PC-3 (cell line): ENCODE data around the gene TAP2. TPM values are rescaled to one million over a fixed set of nuclear protein-coding genes. Genes with fewer than 3 reads are reported as not detected.

Source experiments
- ATAC-seq: fragments of 200-7000 bp; cut with Tn5 transposase; 2 replicates; pipeline ENCODE4 v1.9.1; 2020; ENCODE audit warnings: mild to moderate bottlenecking, moderate library complexity
- BruUV-seq: library from RNA; stranded (reverse); fragments of 400-500 nt; replicated peaks from 2 replicates; lab custom pipeline; 2021; lab: Mats Ljungman, UMichigan
- CTCF ChIA-PET: fragments of 300-600 bp; sonication (Branson Sonifier 250); formaldehyde crosslinking; loops from one replicate; lab custom pipeline; 2022; ENCODE audit warnings: antibody characterized with exemption; lab: Charles Lee
- POLR2A ChIA-PET: fragments of 300-600 bp; sonication (Branson Sonifier 250); formaldehyde crosslinking; loops from one replicate; lab custom pipeline; 2022; ENCODE audit warnings: antibody characterized with exemption; ENCODE audit not compliant: unreplicated experiment; lab: Charles Lee
- DNase-seq: peaks from one replicate; pipeline ENCODE4 v3.0.0-alpha.2; 2015
- H2AFZ ChIP-seq: fragments of 300-600 bp; sonication (generic); 2 replicates; pipeline ENCODE4 v1.6.0; 2016; ENCODE audit warnings: antibody characterized with exemption, low read length
- H3F3A ChIP-seq: fragments of 300-600 bp; sonication (generic); one replicate; pipeline ENCODE4 v1.6.0; 2017; ENCODE audit warnings: antibody characterized with exemption, low read length, control low read depth, mild to moderate bottlenecking; ENCODE audit not compliant: unreplicated experiment
- H3K27ac ChIP-seq: fragments of 300-600 bp; sonication (generic); 2 replicates; pipeline ENCODE4 v1.5.1; 2016; ENCODE audit warnings: mild to moderate bottlenecking, low read length
- H3K27me3 ChIP-seq: fragments of 300-600 bp; sonication (generic); 2 replicates; pipeline ENCODE4 v1.6.1; 2016; ENCODE audit warnings: low read length, mixed read lengths
- H3K36me3 ChIP-seq: fragments of 300-600 bp; sonication (generic); 2 replicates; pipeline ENCODE4 v1.6.1; 2016; ENCODE audit warnings: low read depth, mixed run types, low read length, mixed read lengths
- H3K4me1 ChIP-seq: fragments of 300-600 bp; sonication (generic); 2 replicates; pipeline ENCODE4 v1.5.1; 2016; ENCODE audit warnings: low read length; ENCODE audit not compliant: insufficient read depth
- H3K4me2 ChIP-seq: fragments of 300-600 bp; sonication (generic); 2 replicates; pipeline ENCODE4 v1.6.0; 2016; ENCODE audit warnings: low read length
- H3K4me3 ChIP-seq: fragments of 300-600 bp; sonication (generic); 2 replicates; pipeline ENCODE4 v1.5.1; 2016; ENCODE audit warnings: mild to moderate bottlenecking, low read length, mixed read lengths
- H3K79me2 ChIP-seq: fragments of 300-600 bp; sonication (generic); 2 replicates; pipeline ENCODE4 v1.6.1; 2017; ENCODE audit warnings: low read length, mixed read lengths
- H3K9ac ChIP-seq: fragments of 300-600 bp; sonication (generic); 2 replicates; pipeline ENCODE4 v1.6.0; 2016; ENCODE audit warnings: mild to moderate bottlenecking, low read length
- H3K9me2 ChIP-seq: fragments of 300-600 bp; sonication (generic); replicated peaks from 2 replicates; pipeline ENCODE4 v1.6.1; 2016; ENCODE audit warnings: mixed run types, low read length, mixed read lengths
- H3K9me3 ChIP-seq: fragments of 300-600 bp; sonication (generic); 2 replicates; pipeline ENCODE4 v1.6.1; 2016; ENCODE audit warnings: low read length, mixed read lengths
- H4K20me1 ChIP-seq: fragments of 300-600 bp; sonication (generic); 2 replicates; pipeline ENCODE4 v1.6.1; 2016; ENCODE audit warnings: low read length, mixed read lengths
- EZH2 ChIP-seq: fragments of 300-600 bp; sonication (generic); IDR thresholded peaks from one replicate; pipeline ENCODE4 v1.6.1; 2017; ENCODE audit warnings: antibody characterized with exemption, mild to moderate bottlenecking, low read length; ENCODE audit not compliant: unreplicated experiment
- EZH2phosphoT487 ChIP-seq: fragments of 300-600 bp; sonication (generic); IDR thresholded peaks from 2 replicates; pipeline ENCODE4 v1.6.1; 2018; ENCODE audit warnings: mild to moderate bottlenecking, antibody characterized with exemption, low read length, borderline replicate concordance
- intact Hi-C: fragments of 100-400 bp; cut with micrococcal nuclease; formaldehyde crosslinking; loops from 2 replicates; pipeline ENCODE4 v1.9.0; 2023
- total RNA-seq: library from RNA; depleted of rRNA; stranded (reverse); fragments of >200 nt; gene quantifications from 2 replicates; pipeline ENCODE4 v1.2.3, GENCODE V29; 2014
- TF ChIP-seq, protein P1 (sequence below): fragments of 300-600 bp; sonication (generic); conservative IDR thresholded peaks from 2 replicates; pipeline ENCODE4 v1.5.1; 2017; ENCODE audit warnings: antibody characterized with exemption, low read depth, mild to moderate bottlenecking, low read length

TAP2 gene
- total RNA-seq, 1 experiment from 2014 or later, result 93.0 TPM

DNA sequence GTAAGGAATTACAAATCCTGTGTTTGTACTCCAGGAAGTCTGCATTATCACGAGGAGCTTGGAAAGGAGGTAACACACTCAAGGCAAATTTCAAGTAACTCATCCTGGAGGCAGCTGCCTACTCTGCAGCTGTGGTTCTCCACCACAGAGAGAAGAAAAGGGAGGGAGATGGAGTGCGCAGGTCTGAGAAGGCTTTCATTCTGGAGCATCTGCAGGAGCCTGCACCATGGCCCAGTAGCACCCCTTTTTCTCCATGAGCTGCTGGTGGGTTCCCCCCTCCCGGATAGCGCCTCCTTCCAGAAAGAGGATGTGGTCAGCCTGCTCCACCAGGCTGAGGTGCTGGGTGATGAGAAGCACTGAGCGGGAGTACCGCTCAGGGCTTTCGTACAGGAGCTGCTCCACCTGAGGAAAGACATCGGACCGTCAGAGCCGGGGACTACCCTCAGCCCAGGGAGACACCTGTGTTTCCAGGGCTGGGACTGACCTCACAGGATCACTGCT, 6.9 kb upstream of the TAP2 start:
- Histone ChIP-seq H3K4me1 (peaks cover 8% of the 10 kb centered on the region; the same call in 1 of the 2 replicates), H3K27ac (no peak overlapping the region), H3K27me3 (no peaks in the 10 kb centered on the region), H3K4me2 (no peak overlapping the region), H3F3A (no peaks in the 10 kb centered on the region), H3K4me3 (no peak overlapping the region), H4K20me1 (no peaks in the 10 kb centered on the region), H3K79me2 (no peaks in the 10 kb centered on the region), H3K36me3 (no peaks in the 10 kb centered on the region), H3K9me3 (no peaks in the 10 kb centered on the region), H2AFZ (no peak overlapping the region), H3K9me2 (no peaks in the 10 kb centered on the region), H3K9ac (no peak overlapping the region)
- no peak for ATAC-seq
- POLR2A ChIA-PET, result interaction anchor here (0.5 to 0.6 kb wide), 2 partner anchors 8 to 126 kb away, joined by 3 read pairs; partner anchors contain the start of genes PSMB9 and TAP1
- TF ChIP-seq EZH2 (no peak), EZH2phosphoT487 (no peak)
- TF ChIP-seq, protein P1, sequence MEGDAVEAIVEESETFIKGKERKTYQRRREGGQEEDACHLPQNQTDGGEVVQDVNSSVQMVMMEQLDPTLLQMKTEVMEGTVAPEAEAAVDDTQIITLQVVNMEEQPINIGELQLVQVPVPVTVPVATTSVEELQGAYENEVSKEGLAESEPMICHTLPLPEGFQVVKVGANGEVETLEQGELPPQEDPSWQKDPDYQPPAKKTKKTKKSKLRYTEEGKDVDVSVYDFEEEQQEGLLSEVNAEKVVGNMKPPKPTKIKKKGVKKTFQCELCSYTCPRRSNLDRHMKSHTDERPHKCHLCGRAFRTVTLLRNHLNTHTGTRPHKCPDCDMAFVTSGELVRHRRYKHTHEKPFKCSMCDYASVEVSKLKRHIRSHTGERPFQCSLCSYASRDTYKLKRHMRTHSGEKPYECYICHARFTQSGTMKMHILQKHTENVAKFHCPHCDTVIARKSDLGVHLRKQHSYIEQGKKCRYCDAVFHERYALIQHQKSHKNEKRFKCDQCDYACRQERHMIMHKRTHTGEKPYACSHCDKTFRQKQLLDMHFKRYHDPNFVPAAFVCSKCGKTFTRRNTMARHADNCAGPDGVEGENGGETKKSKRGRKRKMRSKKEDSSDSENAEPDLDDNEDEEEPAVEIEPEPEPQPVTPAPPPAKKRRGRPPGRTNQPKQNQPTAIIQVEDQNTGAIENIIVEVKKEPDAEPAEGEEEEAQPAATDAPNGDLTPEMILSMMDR, result no peak
- intact Hi-C loops, result no loop called here
- CTCF ChIA-PET, result interaction anchor here (0.6 to 1.5 kb wide), 4 partner anchors 8 to 23 kb away, joined by 4 to 6 read pairs (median 4); partner anchors contain the start of genes PSMB9 and TAP1
- BruUV-seq, result no TSS peak
- no peak for DNase-seq

DNA sequence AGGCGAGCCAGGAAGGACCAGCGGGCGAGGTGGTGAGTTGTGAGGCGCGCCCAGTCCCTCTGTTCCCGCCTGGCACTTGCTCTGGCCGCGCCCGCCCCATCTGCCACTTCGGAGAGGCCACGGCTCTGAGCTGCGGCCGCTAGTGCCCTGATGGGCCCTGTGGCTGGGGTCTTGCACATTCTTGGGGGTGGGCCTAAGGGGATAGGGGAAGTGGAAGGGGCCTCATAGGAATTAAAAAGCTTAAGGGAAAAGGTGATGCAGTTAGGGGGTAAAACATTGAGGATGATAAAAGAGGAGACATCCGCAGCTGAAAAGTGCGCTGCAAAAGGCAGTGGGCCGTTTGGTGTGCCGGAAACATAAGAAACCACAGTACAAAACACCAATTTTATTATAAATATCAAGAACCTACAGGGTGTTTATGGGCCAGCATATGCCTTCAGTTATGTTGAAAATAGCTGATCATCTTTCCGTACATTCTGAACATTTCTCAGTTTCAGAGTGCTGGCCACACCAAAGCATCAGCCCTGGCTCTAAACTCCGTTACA, 6.4 kb upstream of the TAP2 start:
- TF ChIP-seq EZH2, result no peak
- TF ChIP-seq EZH2phosphoT487, result no peak
- TF ChIP-seq, protein P1, result no peak
- ATAC-seq (no peak), DNase-seq (no peak)
- no TSS peak for BruUV-seq
- CTCF ChIA-PET, result interaction anchor here (1.1 to 1.5 kb wide), 3 partner anchors 9 to 23 kb away, joined by 4 to 6 read pairs (median 5); partner anchors contain the start of genes PSMB9 and TAP1
- Histone ChIP-seq H3K4me1 (peaks cover 8% of the 10 kb centered on the region; the same call in 1 of the 2 replicates), H3K27me3 (no peaks in the 10 kb centered on the region), H3K9me3 (no peaks in the 10 kb centered on the region), H3K9ac (no peak overlapping the region), H3K9me2 (no peaks in the 10 kb centered on the region), H3F3A (no peaks in the 10 kb centered on the region), H3K36me3 (no peaks in the 10 kb centered on the region), H3K4me3 (peak overlapping the region; percentile 96), H2AFZ (peak overlapping the region; percentile 99), H4K20me1 (no peaks in the 10 kb centered on the region), H3K79me2 (no peaks in the 10 kb centered on the region), H3K27ac (no peak overlapping the region), H3K4me2 (peak overlapping the region; percentile 94)
- intact Hi-C loops, result loop anchor here (1.0 kb wide), 1 partner anchor 9 kb away; the partner anchor contains the start of gene PSMB9
- POLR2A ChIA-PET, result interaction anchor here (0.5 to 1.1 kb wide), 4 partner anchors 8 to 1184 kb away, joined by 3 read pairs; partner anchors contain the start of genes C6orf47, PSMB9 and TAP1
